ENCODE results near the gene ADGRV1.
"Not testable (repeated sequence)": the region's sequence is repeated elsewhere in the genome, so short reads cannot be mapped to it uniquely, and the experiment has no call there.

Gene ADGRV1

DNA sequence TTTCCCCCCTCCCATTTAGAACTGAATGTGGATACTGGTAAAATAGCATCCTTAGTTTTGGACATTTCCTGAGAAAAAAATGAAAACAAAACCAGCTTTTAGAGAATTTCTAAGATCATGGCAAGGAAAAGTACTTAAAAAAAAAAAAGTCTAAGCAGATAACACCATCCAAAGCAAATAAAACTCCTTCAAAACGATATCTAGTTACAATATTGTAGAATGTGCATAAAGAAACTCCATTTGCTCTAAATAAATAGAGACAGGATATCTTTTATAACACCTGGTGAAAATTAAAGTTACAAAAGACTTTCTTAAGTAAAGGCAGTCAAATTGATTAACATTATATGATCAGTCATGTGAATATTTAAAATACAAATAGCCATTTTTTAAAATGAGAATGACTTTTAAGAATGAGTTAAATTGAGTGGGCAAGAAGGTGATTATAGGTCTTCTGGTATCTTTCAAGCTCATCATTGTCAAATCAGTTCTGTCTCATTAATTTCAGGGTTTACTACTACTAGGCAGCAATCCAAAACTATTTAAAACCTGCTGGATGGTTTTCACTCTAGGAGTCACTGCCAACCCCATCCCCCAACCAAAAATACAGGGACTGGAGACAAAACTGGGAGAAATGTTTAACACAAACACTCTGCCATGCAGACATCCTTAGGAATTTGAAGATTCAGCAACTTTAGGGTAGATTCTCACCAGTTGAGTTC lies 382.6 kb downstream of the ADGRV1 start:
- no peak for DNase-seq (ENCODE audit: low read depth in 2 of 2)

DNA sequence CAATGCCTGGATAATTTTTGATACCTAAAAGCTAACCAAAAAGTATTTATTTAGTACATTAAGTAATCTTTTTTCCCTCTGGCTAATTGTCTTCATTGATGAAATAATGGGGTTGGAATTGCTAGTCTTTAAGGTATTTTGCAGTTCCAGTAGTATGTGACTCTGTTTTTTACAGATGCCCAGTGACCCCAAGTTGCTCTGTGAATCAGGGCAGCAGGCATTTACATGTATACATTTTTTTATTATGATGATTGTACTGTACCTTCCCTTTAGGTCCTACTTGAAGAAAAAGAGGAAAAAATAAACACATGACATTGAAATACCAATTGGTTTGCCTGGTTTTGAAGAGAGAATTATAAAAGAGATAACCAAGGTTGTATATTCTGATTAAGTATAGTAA lies 385.5 kb downstream of the ADGRV1 start:
- DNase-seq (ENCODE audit: low read depth in 2 of 2): no peak

DNA sequence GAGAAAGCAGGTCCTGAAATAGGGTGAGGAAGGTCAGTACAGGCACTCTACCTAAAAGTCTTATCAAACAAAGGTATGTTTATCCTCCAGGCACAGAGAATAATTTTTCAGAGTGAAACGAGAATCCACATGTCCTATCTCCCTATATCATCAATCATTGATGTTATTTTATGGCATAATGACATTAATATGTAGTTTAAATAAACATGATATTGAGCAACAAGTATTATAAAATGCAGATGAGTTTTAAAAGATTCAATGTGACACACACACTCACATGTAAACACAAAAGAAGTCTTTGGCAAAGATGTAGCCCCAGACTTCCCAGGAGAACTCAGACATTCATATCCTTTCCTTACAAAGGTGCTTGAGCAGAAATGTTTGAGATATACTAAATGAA lies 389.1 kb downstream of the ADGRV1 start:
- DNase-seq (ENCODE audit: low read depth in 2 of 2): no peak

DNA sequence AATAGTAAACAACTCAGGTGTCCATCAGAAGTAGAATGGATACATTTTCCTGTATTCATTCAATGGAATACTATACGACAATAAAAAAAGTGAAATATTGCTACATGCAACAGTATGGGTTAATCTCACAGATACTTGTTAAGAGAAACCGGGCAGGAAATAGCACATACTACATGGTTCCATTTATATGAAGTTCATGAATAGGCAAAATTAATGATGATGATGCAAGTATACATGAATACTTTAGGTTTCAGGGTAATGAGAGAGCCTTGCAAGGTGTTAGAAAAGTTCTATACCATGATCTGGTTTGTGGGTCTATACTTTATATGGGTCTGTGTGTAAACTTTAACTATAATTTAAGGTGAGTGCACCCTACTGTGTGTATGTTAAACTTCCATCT lies 390.4 kb downstream of the ADGRV1 start:
- DNase-seq (ENCODE audit: low read depth in 2 of 2): no peak

DNA sequence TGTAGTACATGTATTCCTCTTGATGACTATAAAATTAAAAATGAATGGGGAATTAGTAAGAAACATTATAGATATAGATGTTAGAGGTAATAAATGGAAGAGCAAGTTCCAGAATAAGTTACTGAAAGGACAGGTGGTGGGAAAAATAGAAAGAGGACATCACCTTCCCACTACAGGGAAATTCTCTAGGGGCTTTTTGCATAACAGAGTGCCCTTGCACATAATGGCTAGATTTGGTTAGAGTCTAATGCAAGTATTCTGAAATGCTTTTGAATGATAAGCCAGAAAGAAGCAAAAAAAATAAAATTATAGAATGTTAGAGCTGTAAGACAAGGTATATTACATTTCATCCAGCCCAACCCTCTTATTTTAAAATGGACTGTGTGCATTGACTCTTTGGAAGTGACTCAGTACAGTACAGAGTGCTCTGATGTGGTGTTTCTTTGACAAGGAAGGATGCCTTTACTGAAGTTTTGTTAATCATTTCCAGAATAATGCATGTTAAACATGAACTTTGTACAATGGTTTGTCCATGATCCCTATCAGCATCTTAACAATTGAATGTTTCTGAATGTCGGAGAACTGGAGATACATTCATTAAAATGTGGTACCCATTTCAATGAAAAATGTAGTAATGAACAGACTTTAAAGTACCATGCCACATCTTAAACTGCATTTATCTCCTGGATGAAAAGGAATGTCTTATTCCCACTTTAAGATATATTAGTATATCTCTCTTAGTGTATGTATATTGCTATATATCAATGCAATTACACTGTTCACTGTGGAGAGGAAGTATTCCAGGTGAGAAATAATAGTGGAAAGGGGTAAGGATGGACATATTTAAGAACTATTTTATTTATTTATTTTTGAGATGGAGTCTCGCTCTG lies 391.1 kb downstream of the ADGRV1 start:
- DNase-seq (ENCODE audit: low read depth in 2 of 2): no peak

DNA sequence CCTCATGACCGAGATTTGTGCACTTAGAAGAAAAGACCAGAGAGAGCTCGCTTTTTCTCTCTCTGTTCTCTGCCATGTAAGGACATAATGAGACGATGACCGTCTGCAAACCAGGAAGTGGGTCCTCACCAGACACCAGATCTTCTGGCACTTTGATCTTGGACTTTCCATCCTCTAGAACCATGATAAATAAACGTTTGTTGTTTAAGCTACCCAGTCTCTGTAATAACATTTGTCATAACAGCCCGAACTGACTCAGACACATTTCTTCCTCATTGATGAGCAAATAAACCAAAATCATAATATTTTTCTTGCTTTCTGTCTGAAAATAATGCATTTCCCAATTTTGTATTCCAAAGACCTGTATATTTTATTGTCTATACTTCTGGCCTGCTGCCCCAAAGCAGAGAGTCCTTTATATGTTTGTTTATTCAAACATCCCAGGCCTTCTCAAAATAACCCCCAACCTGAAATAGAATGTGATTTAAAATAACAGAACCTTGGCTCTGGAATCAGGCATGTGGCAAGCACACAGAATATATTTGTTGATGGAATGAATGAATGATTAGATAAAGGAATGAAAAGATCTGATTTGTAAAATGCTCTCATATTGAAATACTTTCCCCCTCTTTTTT lies 396.5 kb downstream of the ADGRV1 start:
- DNase-seq (ENCODE audit: low read depth in 2 of 2): no peak

DNA sequence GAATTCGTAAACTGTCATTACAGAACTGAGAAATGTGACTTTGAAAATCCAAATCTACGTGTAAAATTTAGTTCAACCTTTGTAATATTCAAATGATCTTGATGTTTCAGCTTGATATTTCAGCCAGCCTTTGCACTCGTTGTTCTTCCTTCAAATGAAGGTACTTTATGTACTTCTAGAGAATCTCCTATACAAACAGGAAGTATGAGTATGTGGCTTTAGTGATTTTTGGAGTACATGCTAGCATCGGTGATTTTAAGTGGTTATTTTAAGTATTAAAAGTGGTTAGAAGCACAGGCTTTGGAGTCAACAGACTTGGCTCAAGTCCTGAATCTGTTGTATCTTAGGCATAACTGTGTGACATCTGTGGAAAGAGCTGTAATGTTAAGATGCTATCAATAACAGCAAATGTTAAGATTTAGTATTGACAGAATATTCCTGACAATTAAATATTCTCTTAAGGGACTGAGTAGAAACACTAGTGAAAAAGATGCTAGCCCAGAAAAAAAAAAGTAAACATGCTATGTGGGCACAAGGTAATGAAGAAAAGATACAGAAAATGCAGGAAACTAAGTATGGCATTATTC lies 398.0 kb downstream of the ADGRV1 start:
- no peak for DNase-seq (ENCODE audit: low read depth in 2 of 2)

DNA sequence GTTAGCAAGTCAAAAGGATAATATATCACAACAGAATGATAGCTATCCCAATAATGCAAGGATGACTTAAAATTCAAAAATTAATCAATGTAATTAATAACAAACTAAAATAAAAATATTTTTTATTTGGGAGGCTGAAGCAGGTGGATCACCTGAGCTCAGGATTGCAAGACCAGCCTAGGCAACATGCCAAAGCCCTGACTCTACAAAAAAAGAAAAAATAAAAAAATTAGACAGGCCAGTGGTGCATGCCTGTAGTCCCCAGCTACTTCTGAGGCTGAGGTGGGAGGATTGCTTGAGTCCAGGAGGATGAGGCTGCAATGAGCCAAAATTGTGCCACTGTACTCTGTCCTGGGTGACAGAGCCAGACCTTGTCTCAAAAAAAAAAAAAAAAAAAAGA lies 399.3 kb downstream of the ADGRV1 start:
- no peak for DNase-seq (ENCODE audit: low read depth in 2 of 2)

DNA sequence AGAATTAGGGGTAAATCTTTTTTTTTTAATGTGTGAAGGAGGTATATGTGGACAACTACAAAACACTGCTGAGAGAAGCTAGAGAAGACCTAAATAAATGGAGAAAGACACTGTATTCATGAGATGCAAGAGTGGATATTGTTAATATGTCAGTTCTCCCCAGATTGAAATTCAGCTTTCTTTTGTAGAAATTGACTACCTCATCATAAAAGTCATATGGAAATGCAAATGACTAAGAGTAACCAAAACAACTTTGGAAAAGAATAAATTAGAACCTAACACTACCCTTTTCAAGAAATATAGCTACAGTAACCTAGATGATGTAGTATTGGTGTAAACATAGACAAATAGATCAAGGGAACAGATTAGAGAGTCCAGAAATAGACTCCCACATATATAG lies 400.7 kb downstream of the ADGRV1 start:
- no peak for DNase-seq (ENCODE audit: low read depth in 2 of 2)

DNA sequence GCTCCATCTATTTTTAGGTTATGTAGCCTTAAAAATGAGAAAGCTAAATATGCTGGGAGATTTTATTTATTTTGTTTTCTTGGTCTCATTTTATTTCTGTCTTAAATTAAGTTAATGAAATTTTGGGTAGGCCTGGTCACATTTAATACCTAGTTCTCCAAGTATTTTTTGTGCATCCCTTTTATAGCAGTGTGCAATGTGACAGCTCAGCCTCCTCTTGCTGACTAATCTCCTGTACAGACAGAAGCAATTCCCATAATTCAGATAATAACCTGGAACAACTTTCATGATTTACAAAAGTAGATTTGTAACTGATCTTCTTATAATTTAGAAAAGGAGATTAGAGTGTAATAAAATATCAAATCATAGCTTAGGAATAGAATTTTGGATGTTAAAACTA lies 403.9 kb downstream of the ADGRV1 start:
- no peak for DNase-seq (ENCODE audit: low read depth in 2 of 2)

DNA sequence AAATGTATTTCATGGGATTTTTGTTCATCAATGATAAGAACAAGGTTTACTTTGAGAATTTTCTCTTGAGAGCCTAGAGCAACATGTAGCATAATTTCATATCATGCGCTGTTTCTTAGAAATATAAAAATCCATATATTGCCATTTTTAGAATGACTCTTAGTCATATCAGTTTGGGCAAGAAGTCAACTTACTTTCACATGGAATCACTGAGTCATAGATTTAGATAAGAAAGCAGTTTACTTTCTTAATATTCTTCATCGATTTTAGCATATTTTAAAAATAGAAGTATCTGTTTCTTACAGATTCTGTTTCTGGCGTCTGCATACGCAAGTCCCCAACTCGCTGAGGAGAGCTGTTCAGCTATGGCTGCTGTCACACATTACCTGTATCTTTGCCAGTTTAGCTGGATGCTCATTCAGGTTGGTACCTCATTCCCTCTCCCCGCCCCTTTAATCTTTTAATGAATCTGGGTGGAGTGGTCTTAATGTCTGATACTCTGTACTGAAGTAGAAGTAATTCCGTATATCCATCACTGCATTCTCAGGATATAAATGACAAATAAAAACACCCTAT lies 406.6 kb downstream of the ADGRV1 start:
- DNase-seq (ENCODE audit: low read depth in 2 of 2): no peak

DNA sequence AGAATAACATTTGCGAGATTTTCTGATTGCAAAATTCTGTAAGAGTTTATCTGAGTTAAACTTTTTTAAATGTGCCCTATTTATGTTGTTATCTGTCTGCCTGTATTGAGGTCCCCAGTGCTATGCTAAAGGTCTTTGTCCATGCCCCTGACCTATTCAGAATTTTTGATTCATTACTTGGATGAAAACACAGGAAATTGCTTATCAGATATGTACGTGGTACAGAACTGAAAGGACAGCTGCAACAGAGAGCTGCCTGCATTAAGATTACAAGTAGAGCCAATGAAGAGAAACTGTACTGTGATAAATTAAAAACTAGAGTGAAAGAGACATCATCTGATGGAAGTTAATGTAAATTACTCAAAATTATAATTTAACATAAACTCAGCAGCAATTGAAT lies 408.8 kb downstream of the ADGRV1 start:
- no peak for DNase-seq (ENCODE audit: low read depth in 2 of 2)

DNA sequence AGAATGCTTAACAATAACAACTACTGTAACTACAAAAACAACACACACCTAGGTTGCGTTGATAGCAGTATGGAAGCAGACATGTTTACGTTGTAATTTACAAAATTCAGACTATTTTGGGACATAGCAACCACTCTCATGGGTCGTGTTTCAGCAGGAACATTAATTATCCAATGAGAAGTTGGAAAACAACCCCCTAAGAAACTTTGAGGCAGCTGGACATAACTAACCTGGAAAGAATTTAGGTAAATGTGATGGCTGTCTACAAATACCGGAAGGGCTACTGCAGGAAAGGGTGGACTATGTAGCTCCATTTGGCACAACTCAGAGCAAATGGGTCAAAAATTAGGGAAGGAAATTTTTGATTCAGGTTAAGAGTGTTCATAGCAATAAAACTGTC lies 409.3 kb downstream of the ADGRV1 start:
- DNase-seq (ENCODE audit: low read depth in 2 of 2): no peak

DNA sequence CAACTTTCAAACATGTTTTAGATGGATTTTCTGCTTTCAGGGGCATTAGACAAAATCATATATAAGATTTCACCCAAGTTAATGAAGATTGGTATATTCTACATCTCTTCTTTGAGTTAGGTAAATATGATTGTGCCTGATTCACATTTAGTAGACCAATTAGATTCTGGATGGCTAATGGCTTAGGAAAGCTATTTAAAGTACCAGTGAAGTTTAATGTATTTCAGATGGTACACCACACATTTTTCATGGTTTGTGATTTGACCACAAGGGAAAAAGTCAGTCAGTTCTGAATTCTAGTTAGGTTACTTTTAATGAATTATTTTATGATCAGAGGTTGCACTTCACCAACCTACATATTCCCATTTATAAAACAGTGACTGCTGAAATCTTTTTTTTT lies 409.7 kb downstream of the ADGRV1 start:
- no peak for DNase-seq (ENCODE audit: low read depth in 2 of 2)

DNA sequence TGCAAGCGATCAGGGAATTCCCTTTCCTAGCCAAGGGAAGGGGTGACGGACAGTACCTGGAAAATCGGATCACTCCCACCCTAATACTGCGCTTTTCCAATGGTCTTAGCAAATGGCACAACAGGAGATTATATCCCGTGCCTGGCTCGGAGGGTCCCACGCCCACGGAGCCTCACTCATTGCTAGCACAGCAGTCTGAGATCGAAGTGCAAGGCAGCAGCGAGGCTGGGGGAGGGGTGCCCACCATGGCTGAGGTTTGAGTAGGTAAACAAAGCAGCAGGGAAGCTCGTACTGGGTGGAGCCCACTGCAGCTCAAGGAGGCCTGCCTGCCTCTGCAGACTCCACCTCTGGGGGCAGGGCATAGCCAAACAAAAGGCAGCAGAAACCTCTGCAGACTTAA lies 411.3 kb downstream of the ADGRV1 start:
- not testable (repeated sequence) for DNase-seq (ENCODE audit: low read depth in 2 of 2)

DNA sequence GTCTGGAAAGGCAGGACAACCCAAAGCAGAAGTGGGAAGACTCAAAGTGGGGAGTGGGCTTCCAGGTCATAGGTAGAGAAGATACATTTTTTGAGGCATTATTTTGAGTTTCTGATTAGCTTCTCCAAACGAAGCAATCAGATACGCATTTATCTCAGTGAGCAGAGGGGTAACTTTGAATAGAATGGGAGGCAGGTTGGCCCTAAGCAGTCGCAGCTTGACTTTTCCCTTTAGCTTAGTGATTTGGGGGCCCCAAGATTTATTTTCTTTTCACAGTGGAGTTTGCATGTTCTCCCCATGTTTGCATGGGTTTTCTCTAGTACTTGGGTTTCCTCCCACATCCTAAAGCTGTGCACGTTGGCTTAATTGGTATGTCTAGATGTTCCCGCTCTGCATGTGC lies 422.6 kb downstream of the ADGRV1 start:
- DNase-seq (ENCODE audit: low read depth in 2 of 2): no peak

DNA sequence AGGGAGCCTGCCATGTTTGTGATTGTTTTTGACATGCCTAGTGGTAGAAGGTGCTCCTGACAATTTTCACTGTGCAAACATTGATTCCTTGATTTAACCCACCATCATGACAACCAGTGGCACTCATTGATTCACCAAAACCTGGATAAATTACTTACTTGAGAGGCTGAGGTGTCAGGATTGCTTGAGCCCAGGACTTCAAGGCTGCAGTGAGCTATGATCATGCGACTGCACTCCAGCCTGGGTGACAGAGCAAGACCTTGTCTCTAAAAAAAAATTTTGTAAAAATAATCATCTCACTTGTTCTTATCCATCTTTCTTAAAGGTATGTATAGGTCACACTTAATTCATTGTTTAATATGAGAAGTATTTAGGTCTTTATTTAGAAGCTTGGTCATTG lies 423.2 kb downstream of the ADGRV1 start:
- DNase-seq (ENCODE audit: low read depth in 2 of 2): no peak

DNA sequence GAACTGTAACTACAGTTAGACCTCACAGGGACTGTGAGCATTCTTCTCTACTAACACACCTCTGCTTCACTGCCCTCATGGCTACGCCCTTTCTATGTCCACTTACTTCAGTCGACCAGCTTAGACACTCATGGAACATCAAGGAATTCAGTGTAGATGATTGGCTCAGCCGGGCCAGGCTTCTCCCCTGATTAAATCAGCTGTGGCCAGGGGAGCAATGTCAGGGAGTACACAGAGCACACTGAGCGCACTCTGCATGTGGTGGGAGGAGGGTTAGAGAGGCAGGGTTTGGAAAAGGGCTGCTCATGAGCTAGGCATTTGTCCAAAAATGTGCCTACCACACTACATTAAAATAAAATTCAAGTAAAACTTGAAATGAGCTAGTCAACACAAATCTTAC lies 424.0 kb downstream of the ADGRV1 start:
- no peak for DNase-seq (ENCODE audit: low read depth in 2 of 2)

DNA sequence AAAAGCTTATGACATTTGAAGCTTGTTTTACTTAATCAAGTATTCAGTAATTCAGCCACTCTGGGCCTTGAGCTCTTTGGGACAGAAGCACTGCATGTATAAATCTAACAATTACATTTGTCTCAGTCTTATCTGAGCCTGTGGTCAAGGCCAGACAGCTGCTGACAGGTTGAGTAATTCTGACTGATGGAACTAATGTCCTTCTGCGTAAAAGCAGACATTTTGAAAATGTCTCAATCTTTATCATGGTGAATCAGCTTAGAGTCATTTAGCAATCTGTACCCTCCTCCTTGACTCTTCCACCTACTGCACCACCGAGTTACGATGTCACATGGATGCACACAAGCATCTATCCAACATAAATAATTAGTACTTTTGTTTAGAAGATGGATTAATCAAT lies 424.6 kb downstream of the ADGRV1 start:
- DNase-seq (ENCODE audit: low read depth in 2 of 2): no peak

DNA sequence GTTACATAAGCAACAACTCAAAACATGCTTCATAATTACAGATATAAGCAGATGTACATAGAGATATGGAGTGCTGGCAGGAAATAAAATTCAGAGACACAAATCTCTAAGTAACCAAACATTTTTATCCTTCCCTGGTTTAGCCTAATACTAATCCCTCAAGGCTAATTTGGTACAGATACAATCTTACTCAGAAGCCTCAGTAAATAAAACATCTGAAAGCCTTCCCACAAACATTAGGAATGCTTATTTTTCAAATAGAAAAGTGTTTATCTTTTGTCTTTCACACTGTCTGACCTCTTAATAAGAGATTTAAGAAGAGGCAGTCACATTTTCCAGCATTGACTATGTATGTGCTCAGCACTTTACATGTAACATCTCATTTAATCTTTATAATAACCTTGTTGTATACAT lies 425.1 kb downstream of the ADGRV1 start:
- DNase-seq (ENCODE audit: low read depth in 2 of 2): no peak

DNA sequence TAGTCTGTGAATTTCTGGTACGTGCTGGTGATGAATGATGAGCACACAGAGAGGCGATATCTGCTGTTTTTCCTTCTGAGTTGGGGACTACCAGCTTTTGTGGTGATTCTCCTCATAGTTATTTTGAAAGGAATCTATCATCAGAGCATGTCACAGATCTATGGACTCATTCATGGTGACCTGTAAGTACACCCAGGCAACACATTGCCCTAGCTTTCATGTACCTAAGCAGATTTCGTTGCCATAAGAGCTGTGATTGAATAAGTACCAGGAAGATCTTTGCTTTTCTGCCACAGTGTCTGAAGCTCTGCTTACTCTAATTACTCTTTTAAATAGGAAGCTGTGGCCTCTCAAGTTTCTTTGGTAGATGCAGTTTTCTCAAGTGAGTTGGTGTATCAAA lies 426.7 kb downstream of the ADGRV1 start:
- no peak for DNase-seq (ENCODE audit: low read depth in 2 of 2)

DNA sequence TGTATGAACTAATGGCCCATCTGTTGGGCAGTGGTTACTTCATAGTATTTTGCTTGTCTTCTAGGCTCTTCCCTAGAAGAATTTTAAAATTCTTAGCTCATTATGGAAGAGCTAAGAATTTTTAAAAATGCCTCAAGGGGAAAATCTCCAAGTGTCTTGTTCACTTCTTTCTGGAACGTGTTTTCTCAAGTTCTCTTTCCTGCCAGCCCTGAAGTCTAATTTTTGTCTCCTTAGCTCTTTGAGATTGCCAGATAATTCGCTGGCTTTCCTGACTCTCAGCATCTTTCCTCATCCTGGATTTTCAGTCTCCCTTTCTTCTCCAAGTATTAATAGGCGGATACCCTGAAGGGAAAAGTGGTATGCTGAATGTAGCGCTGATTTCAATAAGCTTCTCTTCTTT lies 429.1 kb downstream of the ADGRV1 start:
- DNase-seq (ENCODE audit: low read depth in 2 of 2): no peak
